Kidney tubule cell (primary cell): ENCODE measurements around the gene SUN3.
"Not testable (repeated sequence)": the region's sequence is repeated elsewhere in the genome, so short reads cannot be mapped to it uniquely, and the experiment has no call there.

ENCODE experiments used
- DNase-seq: peaks from one replicate; pipeline ENCODE4 v3.0.0-alpha.2; 2018; ENCODE audit warnings: low spot score

Gene SUN3

GRCh38 chr7:47944536-47945260 lies 84.2 kb downstream of the SUN3 start:
- DNase-seq, result no peak

- DNase-seq, result peak; percentile 56
Measured at GRCh38 chr7:47943676-47944474, 85.0 kb downstream of the SUN3 start.

GRCh38 chr7:47942651-47943050 lies 86.3 kb downstream of the SUN3 start:
- not testable (repeated sequence) for DNase-seq

GRCh38 chr7:47942132-47942531 lies 86.8 kb downstream of the SUN3 start:
- no peak for DNase-seq

GRCh38 chr7:47941136-47941844 lies 87.6 kb downstream of the SUN3 start:
- DNase-seq, result peak; percentile 83

- peak; percentile 11 for DNase-seq
Measured at GRCh38 chr7:47940088-47941013, 88.6 kb downstream of the SUN3 start.

- DNase-seq, result no peak
Measured at GRCh38 chr7:47939425-47940036, 89.4 kb downstream of the SUN3 start.

- DNase-seq, result no peak
Measured at GRCh38 chr7:47938574-47939165, 90.2 kb downstream of the SUN3 start.

GRCh38 chr7:47937711-47938573 lies 91.0 kb downstream of the SUN3 start:
- no peak for DNase-seq
